NCI-H510A (cell line): Measurements from ENCODE around the gene INVS.
"Not testable (repeated sequence)": the region's sequence is repeated elsewhere in the genome, so short reads cannot be mapped to it uniquely, and the experiment has no call there.

Experiments used
- DNase-seq: peaks from one replicate; lab custom pipeline; 2025; lab: John Stamatoyannopoulos, UW

INVS gene

DNA sequence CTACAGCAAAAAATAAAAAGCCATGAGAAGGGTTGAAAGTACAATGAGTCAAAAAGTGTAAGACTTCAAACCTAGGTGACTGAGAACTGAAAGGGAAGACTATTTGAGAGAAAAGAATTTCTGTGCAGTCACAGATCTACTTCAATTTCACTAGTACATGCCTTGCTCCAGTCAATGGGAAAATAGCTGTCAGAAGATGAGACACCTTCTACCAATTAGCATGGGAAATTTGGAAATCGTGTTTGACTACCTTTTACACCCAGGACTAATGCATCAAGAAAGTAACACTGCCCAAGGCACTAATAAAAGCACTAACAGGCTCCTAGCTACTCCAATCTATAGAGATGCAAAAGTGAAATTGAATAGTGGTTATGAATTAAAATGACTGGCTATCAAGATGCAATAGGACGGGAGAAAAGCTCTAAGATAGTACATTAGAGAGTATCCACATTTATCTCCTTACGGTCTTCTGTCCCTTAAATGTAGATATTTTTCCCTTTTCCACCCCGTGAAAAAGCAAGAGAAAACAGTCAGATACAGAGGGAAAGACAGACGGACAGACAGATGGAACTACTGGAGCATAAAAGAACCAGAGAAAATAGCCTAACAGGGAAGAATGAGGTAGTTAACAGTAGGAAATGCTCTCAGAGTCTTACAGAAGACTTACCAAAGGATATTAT, 15.5 kb upstream of the INVS start:
- no peak for DNase-seq

DNA sequence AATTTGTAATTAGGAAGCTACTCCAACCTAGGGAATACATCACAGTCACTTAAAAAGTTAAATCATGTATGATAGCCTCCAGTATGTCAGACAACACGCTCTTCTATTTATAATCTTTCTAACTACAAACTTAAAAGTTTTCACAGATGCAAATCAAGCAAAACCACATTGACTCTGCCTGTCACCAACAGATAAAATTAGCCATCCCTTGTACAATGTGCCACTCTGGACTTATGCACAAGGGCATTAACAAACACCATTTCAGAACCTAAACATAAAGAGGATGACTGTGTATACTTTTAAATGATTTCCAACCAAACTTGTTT, 15.0 kb upstream of the INVS start:
- DNase-seq, result no peak

GRCh38 chr9:100084734-100085133, 14.3 kb upstream of the INVS start:
- no peak for DNase-seq

DNA sequence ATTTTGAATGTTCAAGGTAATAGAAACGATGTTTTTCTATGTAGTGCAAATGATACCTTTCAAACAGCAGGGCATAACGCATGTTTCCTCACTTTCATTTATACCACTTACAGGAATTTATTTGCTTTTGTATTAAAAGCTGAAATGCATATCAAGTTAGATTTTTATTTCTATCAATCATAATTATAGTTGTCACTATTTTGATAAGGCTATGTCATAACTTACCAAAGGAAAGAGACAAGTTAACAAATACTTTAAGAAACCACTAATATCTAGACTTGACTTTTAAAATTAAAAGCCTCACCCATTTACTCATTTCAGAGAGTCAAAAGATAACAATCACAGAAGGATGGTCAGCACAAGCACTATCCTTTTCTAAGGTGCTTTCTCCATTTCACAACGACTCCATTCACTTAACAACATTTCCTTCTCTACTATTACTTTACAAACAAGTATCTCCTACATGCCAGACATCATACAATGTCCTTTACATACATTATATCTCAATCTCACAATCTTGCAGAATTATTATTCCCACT, 12.9 kb upstream of the INVS start:
- DNase-seq, result no peak

- DNase-seq, result no peak
Observed at GRCh38 chr9:100087218-100087617, 11.8 kb upstream of the INVS start.

DNA sequence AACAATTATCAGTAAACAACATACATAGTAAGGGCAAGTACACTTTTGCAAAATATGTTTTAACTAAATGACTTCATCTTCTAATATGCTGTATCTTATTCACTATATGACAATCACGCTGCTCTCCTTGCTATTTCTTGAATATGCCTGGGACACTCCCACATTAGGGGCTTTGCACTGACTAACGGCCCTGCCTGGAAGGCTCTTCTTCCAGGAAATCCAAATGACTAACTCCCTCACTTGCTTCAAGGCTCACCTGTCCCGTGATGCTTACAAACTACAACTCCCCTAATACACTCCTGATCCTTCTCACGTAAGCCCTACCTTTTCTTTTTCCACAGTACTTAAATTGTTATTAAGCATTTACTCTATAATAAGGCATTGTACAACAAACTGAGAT, 10.8 kb upstream of the INVS start:
- no peak for DNase-seq

- no peak for DNase-seq
Observed at GRCh38 chr9:100090880-100091279, 8.2 kb upstream of the INVS start.

DNA sequence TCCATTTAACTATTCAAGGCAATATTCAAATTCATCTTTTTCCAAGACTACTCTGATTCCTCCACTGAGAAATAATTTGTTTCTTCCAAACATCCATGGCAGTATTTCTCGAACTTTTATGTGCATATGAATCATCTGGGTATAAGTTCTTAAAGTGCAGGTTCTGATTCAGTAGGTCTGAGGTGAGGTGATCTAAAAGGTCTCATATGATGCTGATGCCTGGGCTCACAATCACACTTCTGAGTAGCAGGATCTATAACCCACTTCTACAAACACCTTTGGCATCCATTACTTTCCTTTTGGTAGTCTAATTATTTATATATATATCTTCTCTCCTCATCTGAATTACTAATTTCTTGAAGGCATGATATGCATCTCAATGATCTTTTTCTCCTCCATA, 7.4 kb upstream of the INVS start:
- DNase-seq, result no peak

DNA sequence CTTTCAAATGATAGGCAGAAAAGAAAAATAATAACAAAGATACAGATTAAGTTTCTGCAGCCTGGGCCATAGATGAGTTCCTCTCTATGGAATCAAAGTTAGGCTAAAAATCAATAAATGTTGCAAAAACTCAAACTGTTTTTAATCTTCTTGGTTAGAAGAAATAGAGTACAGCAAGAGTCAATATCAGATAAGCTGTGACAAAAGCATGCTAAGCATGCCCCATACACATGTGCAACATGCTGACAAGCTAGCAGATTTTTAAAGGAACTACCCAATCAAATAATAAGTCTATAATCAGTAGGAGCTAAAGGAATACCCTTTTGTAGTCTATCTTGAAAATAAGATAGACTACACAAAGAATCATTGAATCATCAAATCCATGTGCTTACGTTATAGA, 7.0 kb upstream of the INVS start:
- DNase-seq, result no peak

DNA sequence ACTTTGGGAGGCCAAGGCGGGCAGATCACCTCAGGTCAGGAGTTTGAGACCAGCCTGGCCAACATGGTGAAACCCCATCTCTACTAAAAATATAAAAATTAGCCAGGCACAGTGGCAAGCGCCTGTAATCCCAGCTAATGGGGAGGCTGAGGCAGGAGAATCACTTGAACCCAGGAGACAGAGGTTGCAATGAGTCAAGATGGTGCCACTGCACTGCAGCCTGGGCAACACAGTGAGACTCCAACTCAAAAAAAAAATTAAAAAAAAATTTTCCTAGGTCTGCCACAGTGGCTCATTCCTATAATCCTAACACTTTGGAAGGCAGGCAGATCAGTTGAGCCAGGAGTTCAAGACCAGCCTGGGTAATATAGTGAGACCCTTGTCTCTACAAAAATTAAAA, 4.6 kb upstream of the INVS start:
- DNase-seq, result not testable (repeated sequence)

GRCh38 chr9:100096378-100096916, 2.6 kb upstream of the INVS start:
- no peak for DNase-seq

DNA sequence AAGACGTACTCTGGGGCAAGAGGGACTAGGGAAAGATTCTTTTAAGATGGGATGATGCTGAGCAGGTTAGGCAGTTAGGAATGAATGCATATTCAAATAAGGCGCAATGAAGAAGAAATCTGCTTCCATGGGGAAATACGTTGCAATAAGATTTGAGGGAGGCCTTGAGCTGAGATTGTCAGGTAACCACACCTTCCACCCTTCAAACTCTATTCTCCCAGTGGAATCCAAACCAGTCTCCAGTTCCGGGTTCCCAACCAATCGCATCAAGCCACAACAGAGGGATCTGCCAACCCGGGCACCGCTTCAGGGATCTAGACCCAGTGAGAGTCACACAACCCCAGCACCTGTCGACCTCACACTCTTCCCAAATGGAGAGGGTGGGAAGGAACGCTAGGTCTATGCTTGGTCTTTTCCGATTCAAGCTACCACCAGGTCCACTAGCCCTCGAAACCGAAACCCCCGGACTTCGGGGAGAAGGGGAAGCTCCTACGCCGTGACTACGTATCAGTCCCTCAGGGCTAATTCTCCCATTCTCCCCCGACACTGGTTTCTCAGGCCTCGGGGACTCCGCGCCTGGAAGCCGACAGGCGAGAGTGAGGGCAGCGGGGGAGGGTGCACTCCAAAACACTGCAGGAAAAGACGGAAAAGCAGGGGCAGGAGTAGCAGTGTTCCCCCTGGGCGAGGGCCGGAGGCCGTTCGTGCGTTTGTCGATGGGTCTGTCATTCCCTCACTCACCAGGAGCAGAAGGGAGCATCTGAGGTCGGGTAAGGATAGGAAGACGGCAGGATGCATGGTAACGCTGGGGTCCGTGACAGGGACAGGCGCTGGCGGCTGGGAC, 777 bp upstream of the INVS start:
- DNase-seq, result peak; percentile 49

GRCh38 chr9:100099722-100100042, 639 bp downstream of the INVS start:
- DNase-seq, result peak; percentile 16

DNA sequence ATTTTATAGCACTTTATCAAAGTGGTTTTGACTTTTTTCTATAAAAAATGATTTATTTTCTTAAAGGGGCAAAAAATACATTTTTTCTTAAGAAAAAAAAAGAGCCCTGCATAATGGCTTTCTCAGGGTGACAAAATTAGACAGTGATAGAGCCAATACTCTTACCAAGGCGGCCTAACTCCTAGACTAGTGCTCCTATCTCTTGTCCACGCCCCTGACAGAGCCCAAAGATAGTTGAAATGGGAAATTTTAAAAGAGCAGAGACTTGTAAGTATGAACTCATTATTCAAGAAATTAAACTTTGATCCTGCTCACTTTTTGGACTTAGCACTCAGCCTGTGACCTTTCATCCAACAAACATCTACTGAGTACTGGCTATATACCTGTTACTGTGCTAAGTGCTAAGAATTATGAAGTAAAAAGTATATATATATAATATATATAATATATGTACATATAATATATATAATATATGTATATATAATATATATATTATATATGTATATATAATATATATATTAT, 1.2 kb downstream of the INVS start:
- DNase-seq, result no peak

DNA sequence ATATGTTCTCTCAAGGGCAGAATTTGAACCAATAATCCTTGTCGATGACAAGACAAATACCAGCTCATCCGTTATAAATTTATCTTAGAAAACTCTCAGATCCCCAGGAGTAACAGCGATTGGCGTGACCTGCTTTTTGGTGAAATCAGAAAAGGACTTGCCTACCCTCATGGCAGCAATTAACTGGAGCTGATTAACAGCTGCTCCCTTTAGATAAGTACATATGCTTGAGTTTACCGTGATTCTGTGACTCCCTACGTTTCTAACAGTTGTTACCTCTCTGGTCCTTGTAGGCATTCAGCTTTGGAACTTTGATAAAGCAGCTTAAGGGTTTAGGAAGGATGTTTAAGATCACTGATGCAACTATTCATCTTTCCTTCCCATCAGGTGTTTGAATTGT, 2.6 kb downstream of the INVS start:
- DNase-seq, result no peak

- DNase-seq, result no peak
Observed at GRCh38 chr9:100104314-100104713, 5.3 kb downstream of the INVS start.

DNA sequence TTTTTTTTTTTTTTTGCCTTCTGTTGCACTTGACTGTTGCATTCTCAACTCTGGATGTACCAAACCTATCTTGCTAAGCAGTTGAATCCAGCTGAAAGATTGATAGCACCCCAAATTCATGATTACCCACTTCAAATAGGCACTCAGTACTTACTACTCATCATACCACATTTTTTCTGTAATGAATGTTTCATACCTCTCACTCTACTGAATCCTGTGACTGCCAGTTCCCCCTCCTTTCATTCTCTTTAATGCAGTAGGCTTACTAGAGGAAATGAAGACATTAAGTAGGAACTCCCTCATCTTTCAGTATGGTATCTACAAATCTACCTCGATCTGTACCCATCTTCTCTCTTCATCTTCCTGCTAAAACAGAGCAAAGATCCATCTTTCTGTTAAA, 6.8 kb downstream of the INVS start:
- DNase-seq, result no peak

- DNase-seq, result no peak
Observed at GRCh38 chr9:100106616-100107015, 7.6 kb downstream of the INVS start.

GRCh38 chr9:100108559-100108958, 9.5 kb downstream of the INVS start:
- no peak for DNase-seq

GRCh38 chr9:100111235-100111634, 12.2 kb downstream of the INVS start:
- DNase-seq, result no peak

- no peak for DNase-seq
Observed at GRCh38 chr9:100112677-100113336, 13.8 kb downstream of the INVS start.

DNA sequence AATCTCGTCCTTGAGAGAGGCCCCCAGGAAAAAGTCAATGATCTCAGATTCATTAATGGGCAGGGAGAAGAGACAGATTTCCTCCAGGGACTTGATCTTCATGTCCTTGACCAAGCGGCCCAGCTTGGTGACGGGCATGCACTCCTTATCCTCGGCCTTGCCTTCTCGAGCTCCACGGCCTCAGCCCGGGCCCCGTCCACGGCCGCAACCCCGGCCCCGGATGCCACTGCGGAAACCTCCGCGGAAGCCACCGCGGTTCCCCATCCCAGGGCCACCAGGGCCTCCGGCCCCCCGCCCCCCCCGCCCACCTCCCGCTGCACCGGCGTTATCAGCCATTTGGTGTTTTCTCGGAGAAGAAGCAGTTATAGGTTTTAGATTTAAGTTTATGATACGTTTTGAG, 18.3 kb downstream of the INVS start:
- DNase-seq, result no peak

- DNase-seq, result no peak
Observed at GRCh38 chr9:100120286-100120685, 21.2 kb downstream of the INVS start.
